H54 (cell line): Measurements from ENCODE around the gene CTNNA1.
"Not testable (repeated sequence)": the region's sequence is repeated elsewhere in the genome, so short reads cannot be mapped to it uniquely, and the experiment has no call there.

Source experiments
- DNase-seq: peaks from one replicate; pipeline ENCODE4 v3.0.0; 2011; ENCODE audit warnings: low spot score, mixed read lengths; ENCODE audit not compliant: insufficient read length
- FAIRE-seq: peaks from 3 replicates; lab custom pipeline; 2011; peaks lifted over from hg19 to GRCh38; lab: Jason Lieb, UNC
- POLR2A ChIP-seq: IDR thresholded peaks from 2 replicates; pipeline ENCODE4 v1.6.1; 2011; ENCODE audit warnings: low read depth, mild to moderate bottlenecking, low read length

Gene CTNNA1

DNA sequence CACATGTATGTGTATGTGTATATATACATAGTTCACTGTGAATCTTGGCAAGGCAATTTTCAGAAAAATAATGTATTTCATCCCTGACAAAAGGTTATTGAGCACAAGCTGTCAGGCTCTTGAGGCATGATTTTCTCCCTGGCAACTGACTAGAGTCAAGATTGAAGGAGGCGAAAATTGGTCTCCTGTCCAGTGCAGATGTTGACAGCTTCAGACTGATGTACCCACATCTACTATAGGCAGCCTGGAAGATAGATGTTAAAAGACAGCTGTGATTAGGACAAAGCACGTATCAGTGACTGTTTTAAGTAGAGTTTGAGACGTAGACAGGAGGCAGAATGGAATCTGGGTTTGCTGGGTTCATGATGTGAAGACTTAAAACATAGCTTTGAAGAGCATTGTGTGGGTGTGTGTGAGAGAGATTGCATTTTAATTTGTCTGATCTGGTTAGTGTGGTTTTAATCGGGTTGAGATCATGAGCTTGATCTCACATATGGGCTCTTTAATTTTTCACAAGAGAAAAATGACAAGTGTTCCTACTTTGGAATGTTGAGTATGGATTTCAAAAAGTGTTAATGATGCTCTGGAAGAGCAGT is 39.1 kb downstream of the CTNNA1 start:
- no peak for DNase-seq
- no peak for FAIRE-seq
- no peak for TF ChIP-seq POLR2A

DNA sequence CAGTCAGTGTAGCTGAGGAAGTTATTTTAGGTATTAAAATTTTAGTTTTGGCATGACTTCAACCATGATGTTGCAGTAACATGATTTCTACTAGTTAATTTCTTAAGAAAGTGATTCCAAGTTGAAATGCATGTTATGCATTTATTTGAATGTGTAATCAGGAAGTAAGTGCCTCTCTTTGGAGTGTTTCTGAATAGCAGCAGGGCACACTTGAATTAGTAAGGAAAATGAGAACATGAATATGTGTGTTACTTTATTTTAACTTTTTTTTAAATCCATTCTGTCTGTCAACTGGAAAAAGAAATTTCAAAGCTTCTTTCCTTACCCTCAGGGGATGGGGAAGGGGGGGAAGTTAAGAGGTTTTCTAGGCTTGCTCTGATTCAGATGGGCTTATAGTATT is 40.4 kb downstream of the CTNNA1 start:
- DNase-seq: no peak
- TF ChIP-seq POLR2A: no peak
- no peak for FAIRE-seq

DNA sequence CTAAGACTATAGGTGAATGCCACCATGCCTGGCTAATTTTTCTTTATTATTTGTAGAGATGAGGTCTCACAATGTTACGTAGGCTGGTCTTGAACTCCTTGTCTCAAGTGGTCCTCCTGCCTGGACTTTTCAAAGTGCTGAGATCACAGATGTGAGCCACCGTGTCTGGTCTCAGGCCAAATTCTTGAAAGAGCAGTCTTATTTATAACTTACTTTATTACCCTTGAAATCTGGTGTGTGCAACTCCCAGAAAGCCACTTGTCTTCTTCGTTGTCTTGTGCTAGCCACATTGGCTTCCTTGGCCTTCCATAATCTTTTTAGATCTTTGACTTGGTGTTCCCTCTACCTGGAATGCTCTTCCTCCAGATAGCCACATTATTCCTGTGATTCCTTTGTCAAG is 50.1 kb downstream of the CTNNA1 start:
- FAIRE-seq (no peak), DNase-seq (no peak)
- no peak for TF ChIP-seq POLR2A

DNA sequence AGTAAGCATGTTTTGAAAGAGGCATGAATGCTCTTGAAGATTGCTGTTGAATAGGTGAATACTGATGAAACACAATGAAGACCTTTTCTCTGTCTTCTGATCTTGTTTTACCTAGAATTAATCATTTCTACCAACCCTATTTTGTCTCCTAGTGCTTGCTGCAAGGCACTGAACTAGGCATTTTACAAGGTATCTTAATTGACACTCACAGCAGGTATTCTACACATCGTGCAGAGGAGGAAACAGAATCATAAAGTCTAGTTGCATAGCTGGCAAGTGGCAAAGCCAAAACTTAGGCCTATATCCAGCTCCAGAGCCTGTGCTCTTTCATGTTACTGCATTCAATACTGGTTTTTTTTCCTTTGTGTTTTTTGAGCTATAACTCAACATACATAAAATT is 50.7 kb downstream of the CTNNA1 start:
- TF ChIP-seq POLR2A: no peak
- DNase-seq (no peak), FAIRE-seq (no peak)

DNA sequence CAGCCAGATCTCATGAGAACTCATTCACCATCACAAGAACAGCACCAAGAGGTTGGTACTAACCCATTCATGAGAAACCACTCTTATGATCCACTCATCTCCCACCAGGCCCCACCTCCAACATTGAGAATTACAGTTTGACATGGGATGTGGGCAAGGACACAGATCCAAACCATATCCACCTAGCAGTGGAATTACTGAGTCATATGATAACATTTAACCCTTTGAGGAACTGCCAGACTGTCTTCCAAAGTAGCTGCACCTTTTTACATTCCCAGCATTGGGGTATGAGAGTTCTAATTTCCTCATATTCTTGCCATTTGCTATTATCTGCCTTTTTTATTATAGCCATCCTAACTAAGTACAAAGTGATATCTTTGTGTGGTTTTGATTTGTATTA is 51.9 kb downstream of the CTNNA1 start:
- DNase-seq (no peak), FAIRE-seq (no peak)
- TF ChIP-seq POLR2A: no peak

DNA sequence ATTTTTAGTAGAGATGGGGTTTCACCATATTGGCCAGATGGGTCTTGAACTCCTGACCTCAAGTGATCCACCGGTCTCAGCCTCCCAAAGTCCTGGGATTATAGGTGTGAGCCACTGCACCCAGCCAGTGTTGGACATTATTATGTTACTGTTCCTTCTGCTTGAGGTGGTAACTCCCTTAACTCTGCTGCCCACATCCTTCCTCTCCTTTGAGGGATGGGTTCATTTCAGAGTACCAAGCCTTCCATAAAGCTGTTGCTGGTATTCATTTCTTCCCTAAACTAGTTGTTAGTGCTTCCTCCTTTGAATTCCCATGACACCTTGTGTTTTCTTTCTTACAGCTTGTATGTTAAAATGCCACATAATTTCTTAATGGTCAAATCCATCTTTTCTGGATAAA is 54.0 kb downstream of the CTNNA1 start:
- no peak for DNase-seq
- no peak for TF ChIP-seq POLR2A
- FAIRE-seq: no peak

DNA sequence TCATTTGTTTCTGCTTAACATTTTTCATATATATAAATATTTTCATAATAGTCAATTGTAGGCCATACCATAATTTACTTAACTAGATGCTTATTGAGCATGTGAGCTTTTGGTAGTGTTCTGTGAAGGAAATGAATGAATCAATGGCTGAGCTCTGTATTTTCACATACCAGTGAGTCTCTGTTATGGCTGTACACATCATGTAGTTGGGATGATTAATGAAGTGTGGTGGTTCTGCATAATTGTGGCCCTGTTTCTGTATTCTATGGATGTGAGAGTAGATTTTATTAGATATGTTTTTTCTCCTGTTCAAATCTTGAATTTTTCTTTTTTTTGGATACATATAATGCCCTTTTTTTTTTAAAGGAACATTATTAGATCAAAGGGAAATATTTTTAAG is 56.2 kb downstream of the CTNNA1 start:
- no peak for DNase-seq
- no peak for FAIRE-seq
- no peak for TF ChIP-seq POLR2A

DNA sequence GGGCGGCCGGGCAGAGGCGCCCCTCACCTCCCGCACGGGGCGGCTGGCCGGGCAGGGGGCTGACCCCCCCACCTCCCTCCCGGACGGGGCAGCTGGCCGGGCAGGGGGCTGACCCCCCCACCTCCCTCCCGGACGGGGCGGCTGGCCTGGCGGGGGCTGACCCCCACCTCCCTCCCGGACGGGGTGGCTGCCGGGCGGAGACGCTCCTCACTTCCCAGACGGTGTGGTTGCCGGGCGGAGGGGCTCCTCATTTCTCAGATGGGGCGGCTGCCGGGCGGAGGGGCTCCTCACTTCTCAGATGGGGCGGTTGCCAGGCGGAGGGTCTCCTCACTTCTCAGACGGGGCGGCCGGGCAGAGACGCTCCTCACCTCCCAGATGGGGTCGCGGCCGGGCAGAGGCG is 57.6 kb downstream of the CTNNA1 start:
- not testable (repeated sequence) for FAIRE-seq, DNase-seq

DNA sequence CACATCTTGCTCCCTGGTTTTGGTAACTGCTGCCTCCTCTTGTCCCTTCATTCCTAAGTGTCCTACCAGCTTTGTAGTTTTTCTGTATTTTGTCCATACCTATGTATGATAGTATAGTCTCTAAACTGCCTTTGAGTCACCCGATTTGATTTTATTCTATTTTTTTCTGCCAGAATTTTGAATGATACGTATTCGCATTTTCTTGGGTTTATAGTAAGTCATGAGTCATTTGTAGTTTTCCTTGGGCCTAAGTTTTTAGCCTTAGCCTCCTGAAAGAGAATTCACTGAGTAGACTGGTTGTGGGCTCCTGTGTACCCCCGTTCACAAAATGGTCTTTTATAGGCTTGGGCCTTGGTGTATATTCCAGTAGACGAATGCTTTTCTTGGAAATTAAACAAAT is 62.3 kb downstream of the CTNNA1 start:
- DNase-seq: no peak
- no peak for TF ChIP-seq POLR2A
- no peak for FAIRE-seq

DNA sequence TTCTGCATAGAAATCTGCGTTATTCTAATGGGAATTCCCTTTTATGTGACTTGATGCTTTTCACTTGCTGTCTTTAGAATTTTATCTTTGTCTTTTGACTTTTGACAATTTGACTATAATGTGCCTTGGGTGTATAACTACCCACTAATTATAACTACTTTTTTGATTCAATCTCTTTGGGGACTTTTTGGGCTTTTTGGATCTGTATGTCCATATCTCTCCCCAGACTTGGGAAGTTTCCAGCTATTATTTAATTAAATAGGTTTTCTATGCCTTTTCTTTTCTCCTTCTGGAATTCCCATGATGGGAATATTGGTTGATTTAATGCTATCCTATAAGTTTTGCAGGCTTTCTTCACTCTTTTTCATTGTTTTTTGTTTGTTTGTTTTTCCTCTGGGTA is 64.0 kb downstream of the CTNNA1 start:
- no peak for DNase-seq
- no peak for FAIRE-seq
- no peak for TF ChIP-seq POLR2A

DNA sequence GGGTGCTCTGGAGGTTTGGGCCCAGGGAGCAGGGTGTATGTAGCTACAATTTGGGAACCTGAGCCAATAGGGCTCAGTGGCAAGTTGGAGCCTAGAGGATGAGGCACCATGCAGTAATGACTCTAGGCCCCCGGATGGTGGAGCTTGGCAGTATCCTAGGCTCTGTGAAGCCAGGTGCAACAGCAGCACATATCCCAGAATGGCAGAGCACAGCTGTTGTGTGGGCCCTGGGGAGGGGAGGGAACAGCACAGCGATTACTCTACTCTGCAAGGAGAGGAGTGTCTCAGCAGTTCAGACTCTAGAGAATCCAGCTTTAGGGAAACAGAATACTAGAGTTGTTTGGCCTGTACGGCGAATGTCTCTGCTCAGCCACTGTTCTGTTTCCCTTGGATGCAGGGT is 65.9 kb downstream of the CTNNA1 start:
- FAIRE-seq (no peak), DNase-seq (no peak)
- no peak for TF ChIP-seq POLR2A

DNA sequence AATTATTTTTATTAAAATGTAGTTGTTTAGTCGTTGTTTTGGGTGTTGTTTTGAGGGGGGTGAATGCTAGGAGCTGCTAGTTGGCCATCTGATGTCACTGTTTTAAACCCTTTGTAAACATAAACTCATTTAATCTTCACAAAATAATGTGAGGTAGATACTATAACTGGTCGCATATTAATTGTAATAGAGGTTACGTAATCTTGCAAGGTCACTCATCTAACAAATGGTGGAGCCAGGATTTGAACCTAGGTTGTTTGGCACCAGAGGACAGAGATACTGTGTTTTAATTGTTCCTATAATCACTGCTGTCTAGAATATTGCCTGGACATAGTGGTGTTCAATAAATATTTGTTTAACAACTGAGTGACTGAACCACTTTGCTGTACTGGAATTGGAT is 67.5 kb downstream of the CTNNA1 start:
- DNase-seq (no peak), FAIRE-seq (no peak)
- TF ChIP-seq POLR2A: no peak

DNA sequence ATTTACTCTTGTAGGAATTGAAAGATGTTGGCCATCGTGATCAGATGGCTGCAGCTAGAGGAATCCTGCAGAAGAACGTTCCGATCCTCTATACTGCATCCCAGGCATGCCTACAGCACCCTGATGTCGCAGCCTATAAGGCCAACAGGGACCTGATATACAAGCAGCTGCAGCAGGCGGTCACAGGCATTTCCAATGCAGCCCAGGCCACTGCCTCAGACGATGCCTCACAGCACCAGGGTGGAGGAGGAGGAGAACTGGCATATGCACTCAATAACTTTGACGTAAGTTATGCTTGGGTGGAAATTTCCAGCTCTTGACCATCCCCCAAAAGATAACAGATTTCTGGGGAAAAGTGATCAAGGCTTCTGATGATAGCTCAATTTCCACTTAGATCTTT is 71.3 kb downstream of the CTNNA1 start:
- DNase-seq: no peak
- no peak for TF ChIP-seq POLR2A
- FAIRE-seq: no peak

DNA sequence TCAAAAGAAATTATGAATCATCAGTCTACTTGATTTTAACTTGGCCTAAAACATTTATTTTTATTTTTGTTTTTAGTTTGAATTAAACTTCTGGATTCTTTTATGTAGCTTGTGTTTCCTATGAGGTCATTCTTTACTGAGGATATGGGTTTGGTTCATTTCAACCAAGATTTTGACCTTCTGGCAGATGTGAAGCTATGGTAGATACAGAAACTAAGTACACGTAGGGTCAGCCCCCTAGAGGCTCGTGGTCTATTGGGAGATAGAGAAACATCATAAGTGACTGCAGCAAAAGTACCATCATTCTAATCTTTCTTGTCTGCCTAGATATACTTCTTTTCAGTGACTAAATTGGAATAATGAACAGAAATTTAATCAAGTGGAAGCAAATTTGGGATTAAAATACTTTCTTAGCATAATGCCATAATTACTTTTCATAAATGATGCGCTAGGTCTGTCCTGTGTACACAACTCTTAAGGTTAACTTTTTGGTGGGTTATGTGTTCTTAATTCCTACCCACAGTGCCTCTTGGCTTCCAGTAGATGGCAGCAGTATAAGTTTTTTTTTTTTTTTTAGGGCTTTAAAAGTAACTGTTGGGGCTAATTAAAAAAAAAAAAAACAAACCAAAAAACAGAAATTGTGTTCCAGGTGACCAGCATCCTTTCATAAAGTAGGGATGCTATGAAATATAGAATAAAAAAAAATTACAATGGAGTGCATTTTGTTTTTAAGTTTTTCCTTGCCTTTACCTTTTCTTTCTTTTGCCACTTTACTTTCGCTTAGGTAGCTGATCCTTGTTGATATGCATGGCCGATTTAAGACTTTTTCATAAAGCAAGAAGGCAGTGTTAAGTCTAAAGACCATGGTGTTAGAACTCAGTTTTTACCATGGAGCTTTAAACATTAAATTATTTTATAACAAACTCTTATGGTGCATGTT is 72.0 kb downstream of the CTNNA1 start:
- DNase-seq (no peak), FAIRE-seq (no peak)
- TF ChIP-seq POLR2A: no peak

DNA sequence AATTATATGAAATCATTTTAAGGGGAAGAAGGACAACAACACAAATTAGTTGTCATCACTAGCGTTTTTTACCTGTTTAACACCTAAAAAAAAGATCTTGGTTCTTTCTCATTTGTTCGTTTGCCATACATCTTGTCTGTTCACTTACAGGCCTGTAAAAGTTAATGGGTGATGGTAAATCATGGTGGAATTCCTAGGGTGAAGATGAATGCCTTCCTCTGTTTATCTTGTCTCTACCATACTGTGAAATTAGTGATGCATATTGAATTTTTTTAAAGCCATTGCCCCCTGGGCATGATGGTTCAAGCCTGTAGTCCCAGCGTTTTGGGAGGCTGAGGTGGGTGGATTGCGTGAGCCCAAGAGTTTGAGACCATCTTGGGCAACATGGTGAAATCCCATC is 75.3 kb downstream of the CTNNA1 start:
- no peak for TF ChIP-seq POLR2A
- no peak for FAIRE-seq
- DNase-seq: no peak

DNA sequence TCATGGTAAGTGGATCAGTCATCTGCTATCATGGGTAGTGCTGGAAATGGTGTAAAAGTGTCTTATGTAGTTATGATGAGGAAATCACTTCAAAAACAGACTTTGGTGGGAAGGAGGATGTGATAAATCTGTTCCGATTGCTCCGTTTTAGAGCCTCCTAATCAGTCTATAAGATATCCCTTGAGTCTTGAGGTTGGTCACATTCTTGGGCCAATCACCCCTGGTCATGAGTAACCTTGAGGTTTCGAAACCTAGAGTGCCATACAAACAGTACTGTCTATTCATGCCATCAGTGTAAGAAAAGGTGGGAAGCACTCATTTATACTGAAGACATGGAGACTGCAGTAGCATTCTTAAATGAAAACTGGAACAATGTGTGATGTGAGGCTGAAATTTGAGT is 76.1 kb downstream of the CTNNA1 start:
- no peak for DNase-seq
- TF ChIP-seq POLR2A: no peak
- FAIRE-seq: no peak
